ENCODE measurements around the gene PFAS.

PFAS gene

GRCh38 chr17:8273884-8274444 lies 24.9 kb downstream of the PFAS start:
- no peak for DNase-seq

GRCh38 chr17:8274816-8275215 lies 25.7 kb downstream of the PFAS start:
- DNase-seq: no peak

- no peak for DNase-seq
These were observed 26.6 kb downstream of the PFAS start for GRCh38 chr17:8275421-8276290.

- no peak for DNase-seq
These were observed 28.2 kb downstream of the PFAS start for GRCh38 chr17:8277317-8277716.

- no peak for DNase-seq
These were observed 33.3 kb downstream of the PFAS start for GRCh38 chr17:8282345-8282744.

GRCh38 chr17:8283356-8283755 lies 34.3 kb downstream of the PFAS start:
- DNase-seq: no peak

GRCh38 chr17:8284126-8284525 lies 35.0 kb downstream of the PFAS start:
- no peak for DNase-seq

GRCh38 chr17:8285270-8286181 lies 36.4 kb downstream of the PFAS start:
- DNase-seq: no peak

- DNase-seq: no peak
These were observed 38.7 kb downstream of the PFAS start for GRCh38 chr17:8287651-8288335.

GRCh38 chr17:8288336-8289102 lies 39.4 kb downstream of the PFAS start, which contains the start of gene RANGRF:
Gene RANGRF (plus strand): TSS chr17:8288670. CDS start chr17:8288789, 119 bp downstream.
- peak; percentile 91 for DNase-seq

GRCh38 chr17:8289103-8289397 lies 40.0 kb downstream of the PFAS start:
- DNase-seq: no peak

GRCh38 chr17:8290043-8290442 lies 41.0 kb downstream of the PFAS start:
- DNase-seq: no peak

- DNase-seq: no peak
These were observed 43.7 kb downstream of the PFAS start for GRCh38 chr17:8292639-8293395.

- no peak for DNase-seq
These were observed 45.3 kb downstream of the PFAS start for GRCh38 chr17:8294361-8294760.

- no peak for DNase-seq
These were observed 45.8 kb downstream of the PFAS start for GRCh38 chr17:8294814-8295316.

GRCh38 chr17:8300226-8300625 lies 51.1 kb downstream of the PFAS start:
- no peak for DNase-seq

GRCh38 chr17:8300627-8301242 lies 51.6 kb downstream of the PFAS start:
- peak; percentile 60 to 70 for DNase-seq

GRCh38 chr17:8310601-8311123 lies 61.6 kb downstream of the PFAS start:
- no peak for DNase-seq

GRCh38 chr17:8311131-8311790 lies 62.2 kb downstream of the PFAS start:
- no peak for DNase-seq

- DNase-seq: no peak
These were observed 63.2 kb downstream of the PFAS start for GRCh38 chr17:8312251-8312650.

All from activated T-cell treated with anti-CD3 and anti-CD28 coated beads, Interleukin-2, amount 50 U/mL, for 48 hours (primary cell).